Transverse colon (tissue), 4 donors: ENCODE data around the gene MZB1.

Experiments
- POLR2A ChIP-seq: fragments of 450-650 bp; IDR thresholded peaks from one replicate; pipeline ENCODE4 v1.6.1; 2016; ENCODE audit warnings: antibody characterized with exemption, mild to moderate bottlenecking, moderate library complexity
- POLR2AphosphoS5 ChIP-seq, 3 donors: sonication (generic); formaldehyde crosslinking; IDR thresholded peaks; one replicate each; pipeline ENCODE4 v1.6.1; 2016; ENCODE audit warnings: antibody characterized with exemption in 3 of 3
- TF ChIP-seq, protein P1 (sequence below), 5 experiments: fragments of 200-600 bp in 3 of 5; fragments of 450-650 bp in 2 of 5; sonication (generic) in 3 of 5; IDR thresholded peaks; 1 replicate in 2 of 5; 2 replicates in 3 of 5; pipeline ENCODE4 v1.5.1; 2016 to 2017; ENCODE audit warnings: antibody characterized with exemption in 5 of 5, inconsistent platforms in 3 of 5, mild to moderate bottlenecking in 2 of 5, moderate library complexity in 1 of 5

DNA sequence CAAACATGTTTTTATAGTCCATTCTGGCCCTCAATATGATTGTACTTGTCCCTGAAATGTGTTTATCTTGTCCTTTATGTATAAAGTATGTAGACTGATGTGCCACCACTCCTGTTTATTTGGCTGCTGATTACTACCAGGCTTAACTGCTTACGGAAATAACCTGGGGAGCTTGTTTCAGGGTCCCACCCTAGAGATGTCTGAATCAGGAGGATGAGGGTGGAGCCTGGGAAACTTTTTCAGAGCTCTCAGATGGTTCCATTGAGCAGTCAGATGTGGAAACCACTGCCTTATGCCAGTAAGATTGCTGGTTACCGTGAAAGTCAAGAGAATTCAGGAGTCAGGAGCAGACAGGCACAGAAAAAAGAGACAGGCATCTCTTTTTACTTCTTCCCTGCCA lies 25.8 kb downstream of the MZB1 start:
- TF ChIP-seq, protein P1, sequence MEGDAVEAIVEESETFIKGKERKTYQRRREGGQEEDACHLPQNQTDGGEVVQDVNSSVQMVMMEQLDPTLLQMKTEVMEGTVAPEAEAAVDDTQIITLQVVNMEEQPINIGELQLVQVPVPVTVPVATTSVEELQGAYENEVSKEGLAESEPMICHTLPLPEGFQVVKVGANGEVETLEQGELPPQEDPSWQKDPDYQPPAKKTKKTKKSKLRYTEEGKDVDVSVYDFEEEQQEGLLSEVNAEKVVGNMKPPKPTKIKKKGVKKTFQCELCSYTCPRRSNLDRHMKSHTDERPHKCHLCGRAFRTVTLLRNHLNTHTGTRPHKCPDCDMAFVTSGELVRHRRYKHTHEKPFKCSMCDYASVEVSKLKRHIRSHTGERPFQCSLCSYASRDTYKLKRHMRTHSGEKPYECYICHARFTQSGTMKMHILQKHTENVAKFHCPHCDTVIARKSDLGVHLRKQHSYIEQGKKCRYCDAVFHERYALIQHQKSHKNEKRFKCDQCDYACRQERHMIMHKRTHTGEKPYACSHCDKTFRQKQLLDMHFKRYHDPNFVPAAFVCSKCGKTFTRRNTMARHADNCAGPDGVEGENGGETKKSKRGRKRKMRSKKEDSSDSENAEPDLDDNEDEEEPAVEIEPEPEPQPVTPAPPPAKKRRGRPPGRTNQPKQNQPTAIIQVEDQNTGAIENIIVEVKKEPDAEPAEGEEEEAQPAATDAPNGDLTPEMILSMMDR (IDR thresholded peaks at IDR 0.05): no peak
- TF ChIP-seq POLR2A: no peak
- no peak for TF ChIP-seq POLR2AphosphoS5 (IDR thresholded peaks at IDR 0.05)
